HG02973 (cell line): Measurements from ENCODE around the gene ESYT2.
"Not testable (repeated sequence)": the region's sequence is repeated elsewhere in the genome, so short reads cannot be mapped to it uniquely, and the experiment has no call there.

Source experiments
- ATAC-seq: cut with Tn5 transposase; IDR thresholded peaks from one replicate; pipeline ENCODE4 v1.9.1; 2021; ENCODE audit warnings: moderate library complexity; ENCODE audit not compliant: unreplicated experiment

Gene ESYT2

GRCh38 chr7:158856883-158857668 is 27.8 kb upstream of the ESYT2 start:
- peak; percentile 21 for ATAC-seq

DNA sequence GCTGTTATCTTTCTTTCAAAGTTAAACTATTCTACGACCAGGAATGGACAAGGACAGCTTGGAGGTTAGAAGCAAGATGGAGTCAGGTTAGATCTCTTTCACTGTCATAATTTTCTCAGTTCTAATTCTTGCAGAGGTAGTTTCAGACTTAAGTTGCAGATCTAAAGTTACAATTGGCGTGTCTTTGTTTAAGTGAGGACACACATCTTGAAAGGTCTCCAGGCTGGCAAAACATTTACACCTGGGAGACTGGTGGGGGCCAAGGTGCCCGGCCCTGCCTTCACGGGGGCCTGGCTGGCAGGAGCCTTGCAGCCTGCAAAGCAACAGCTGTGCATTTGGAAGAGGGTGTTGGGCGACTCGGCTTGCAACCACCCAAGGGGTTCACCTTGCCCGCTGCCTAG is 25.4 kb upstream of the ESYT2 start:
- ATAC-seq: no peak

- ATAC-seq: no peak
These were observed 21.3 kb upstream of the ESYT2 start for GRCh38 chr7:158850545-158851102.

- no peak for ATAC-seq
These were observed 20.6 kb upstream of the ESYT2 start for GRCh38 chr7:158849768-158850544.

GRCh38 chr7:158849442-158849767 is 20.1 kb upstream of the ESYT2 start:
- no peak for ATAC-seq

- no peak for ATAC-seq
These were observed 18.1 kb upstream of the ESYT2 start for GRCh38 chr7:158847451-158847866.

DNA sequence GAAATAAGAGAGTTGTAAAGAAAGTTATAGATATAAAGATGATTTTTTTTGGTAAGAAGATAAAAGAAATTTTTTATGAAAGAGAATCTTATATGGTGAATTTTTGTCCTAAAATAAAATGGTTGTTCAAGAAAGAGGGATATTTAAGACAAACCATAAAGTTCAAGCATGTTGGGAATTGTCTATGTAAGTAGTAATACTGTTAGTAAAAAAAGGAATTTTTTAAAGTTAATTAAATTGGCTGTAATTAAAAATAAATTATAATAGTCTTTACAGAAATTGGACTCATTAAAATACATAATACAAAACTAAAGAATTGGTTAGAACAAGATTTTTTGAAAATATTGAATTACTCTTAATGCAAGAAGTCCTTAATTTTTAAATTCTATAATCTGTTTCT is 17.0 kb upstream of the ESYT2 start:
- no peak for ATAC-seq

DNA sequence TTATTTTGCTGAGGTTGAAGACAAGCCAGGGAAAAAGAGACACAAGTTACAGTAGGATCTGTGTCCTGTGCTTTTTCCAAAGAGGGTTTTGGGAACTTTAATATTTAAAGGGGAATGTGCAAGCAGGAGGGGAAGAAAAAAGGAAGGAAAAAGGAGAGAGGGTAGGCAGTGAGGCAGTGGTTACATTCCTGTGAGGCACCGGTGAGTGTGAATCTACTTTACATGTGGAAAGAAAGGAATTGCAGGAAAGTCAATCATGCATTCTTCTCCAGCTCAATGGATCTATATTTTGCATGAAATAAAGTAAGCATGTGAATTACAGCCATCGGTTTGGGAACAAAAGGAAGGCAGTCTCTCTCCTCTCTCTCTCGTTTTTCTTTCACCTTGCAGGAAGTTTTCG is 14.5 kb upstream of the ESYT2 start:
- no peak for ATAC-seq

DNA sequence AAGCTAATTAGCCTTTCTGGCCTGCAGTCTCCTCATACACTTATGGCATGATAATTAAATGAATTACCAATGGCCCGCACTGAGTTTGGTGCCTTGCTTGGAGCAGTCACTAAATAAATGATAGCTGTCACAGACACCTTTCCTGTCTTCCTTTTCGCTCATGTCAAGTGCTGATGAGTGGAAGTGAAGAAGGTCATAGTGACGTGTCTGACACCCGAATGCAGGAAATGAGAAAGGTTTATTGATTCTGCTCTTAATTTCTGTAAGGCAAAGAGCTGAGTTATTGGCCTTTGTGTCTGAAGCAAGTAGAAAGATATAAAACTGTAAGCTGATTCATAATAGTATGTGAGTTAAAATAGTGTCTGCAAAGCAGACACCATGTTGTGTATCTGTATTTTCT is 13.2 kb upstream of the ESYT2 start:
- ATAC-seq: no peak

- ATAC-seq: no peak
These were observed 11.3 kb upstream of the ESYT2 start for GRCh38 chr7:158840604-158841003.

GRCh38 chr7:158839177-158839576 is 9.9 kb upstream of the ESYT2 start:
- ATAC-seq: not testable (repeated sequence)

GRCh38 chr7:158837790-158838637 is 8.7 kb upstream of the ESYT2 start:
- no peak for ATAC-seq

GRCh38 chr7:158836692-158837091 is 7.4 kb upstream of the ESYT2 start:
- ATAC-seq: no peak

DNA sequence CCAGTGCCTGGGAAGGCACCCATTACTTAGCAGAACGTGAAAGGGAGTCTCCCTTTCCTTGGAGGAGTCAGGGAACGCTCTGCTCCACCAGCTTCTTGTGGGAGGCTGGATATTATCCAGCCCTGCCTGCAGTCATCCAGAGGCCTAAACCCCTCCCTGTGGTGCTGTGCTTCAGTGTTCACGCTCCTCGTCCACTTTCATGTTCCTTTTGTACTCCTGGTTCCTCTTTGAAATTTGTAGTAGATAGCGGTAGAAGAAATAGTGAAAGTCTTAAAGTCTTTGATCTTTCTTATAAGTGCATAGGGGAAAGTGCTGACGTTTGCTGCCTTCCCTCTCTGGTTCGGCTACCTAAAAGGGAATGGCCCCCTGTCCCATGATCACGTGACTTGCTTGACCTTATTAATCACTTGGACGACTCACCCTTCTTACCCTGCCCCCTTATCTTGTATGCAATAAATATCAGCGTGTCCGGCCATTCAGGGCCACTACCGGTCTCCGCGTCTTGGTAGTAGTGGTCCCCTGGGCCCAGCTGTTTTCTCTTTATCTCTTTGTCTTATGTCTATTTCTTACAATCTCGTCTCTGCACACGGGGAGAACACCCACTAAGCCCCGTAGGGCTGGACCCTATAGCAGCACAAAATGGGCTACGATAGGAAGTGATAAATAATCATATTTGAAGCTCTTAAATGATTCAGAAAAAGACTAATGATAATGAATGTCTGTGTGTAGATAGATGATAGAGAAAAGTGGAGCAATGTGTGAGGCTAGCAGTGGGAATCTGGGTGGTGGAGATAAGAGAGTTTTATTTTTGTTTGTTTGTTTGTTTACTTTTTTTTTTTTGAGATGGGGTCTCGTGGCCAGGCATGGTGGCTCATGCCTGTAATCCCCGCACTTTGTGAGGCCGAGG is 5.8 kb upstream of the ESYT2 start:
- ATAC-seq: no peak

- ATAC-seq: no peak
These were observed 3.7 kb upstream of the ESYT2 start for GRCh38 chr7:158832994-158833393.

GRCh38 chr7:158831738-158832091 is 2.4 kb upstream of the ESYT2 start:
- no peak for ATAC-seq

DNA sequence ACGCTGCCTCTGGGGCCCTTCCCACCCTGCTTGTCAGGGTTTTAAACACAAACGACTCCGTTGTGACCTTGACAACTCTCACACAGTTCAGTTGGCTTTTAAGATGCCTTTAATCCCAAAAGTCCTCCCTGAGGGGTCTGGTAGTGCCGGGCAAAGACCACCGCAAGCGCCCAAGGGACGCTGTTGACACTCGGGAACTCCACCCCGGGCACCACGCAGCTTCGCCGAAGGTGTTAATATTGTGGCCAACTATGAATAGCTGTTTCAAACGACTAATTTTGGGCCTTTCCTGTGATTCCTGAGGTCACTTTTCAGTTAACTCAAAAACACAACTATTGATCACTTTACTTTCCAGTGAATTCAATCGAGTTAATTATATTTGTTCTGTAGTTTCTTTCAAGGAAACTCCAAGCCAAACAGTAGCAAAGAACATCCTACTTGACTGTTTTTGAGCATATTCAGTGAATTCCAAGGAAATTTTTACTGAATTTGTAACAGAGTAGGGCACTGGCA is 958 bp upstream of the ESYT2 start:
- no peak for ATAC-seq

- ATAC-seq: peak; percentile 45
These were observed 328 bp downstream of the ESYT2 start for GRCh38 chr7:158829021-158829341.

DNA sequence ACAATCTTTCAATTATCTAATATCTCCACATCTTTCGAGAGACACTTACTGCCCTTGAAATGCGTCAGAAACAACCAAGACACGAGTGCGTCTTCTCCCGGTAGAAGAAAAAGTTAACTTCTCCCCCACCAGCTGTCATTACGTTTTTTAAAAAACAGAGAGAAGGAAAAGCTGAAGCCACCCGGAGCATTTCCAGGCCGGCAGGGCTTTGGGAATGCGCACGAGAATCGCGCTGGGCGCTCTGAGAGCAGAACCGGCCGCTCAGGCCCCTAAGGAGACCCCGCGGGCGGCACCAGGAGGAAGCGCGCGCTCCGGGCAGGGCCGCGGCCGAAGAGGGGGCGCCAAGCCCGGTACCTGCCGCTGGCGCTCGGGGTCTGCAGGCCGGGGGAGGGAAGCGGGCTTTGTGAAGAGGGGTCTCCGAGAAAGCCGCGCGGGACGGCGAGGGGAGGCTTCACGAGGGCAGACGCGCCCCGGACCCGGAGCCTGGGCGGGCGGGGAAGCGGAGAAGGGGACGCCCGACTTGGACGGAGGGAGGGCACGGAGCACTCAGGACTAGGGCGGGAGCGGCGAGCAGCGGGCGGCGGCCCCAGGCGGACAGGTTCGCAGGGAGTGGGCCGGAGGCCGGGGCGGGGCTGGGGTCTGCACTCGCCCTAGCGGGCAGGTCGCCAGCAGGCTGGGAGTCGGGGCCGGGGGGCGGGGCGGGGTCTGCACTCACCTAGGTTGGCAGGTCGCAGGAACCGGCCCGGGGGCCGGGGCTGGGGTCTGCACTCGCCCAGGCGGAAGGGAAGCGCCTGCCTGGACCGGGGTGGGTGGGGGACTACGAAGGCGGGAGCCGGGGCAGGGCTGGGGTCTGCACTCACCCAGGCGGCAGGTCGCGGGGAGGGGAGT is 932 bp downstream of the ESYT2 start:
- no peak for ATAC-seq
